GM20000 (cell line): Measurements from ENCODE around the gene RADIL.
"Not testable (repeated sequence)": the region's sequence is repeated elsewhere in the genome, so short reads cannot be mapped to it uniquely, and the experiment has no call there.

Experiments used
- DNase-seq: peaks from one replicate; pipeline ENCODE4 v3.0.0; 2012; ENCODE audit warnings: low spot score
- TF ChIP-seq, protein P1 (sequence below): IDR thresholded peaks from 2 replicates; pipeline ENCODE4 v1.5.1; 2012; ENCODE audit warnings: mild to moderate bottlenecking, control low read depth; ENCODE audit errors: extremely low read depth, missing control alignments

Gene RADIL

GRCh38 chr7:4797858-4798705, 85.4 kb downstream of the RADIL start:
- TF ChIP-seq, protein P1, sequence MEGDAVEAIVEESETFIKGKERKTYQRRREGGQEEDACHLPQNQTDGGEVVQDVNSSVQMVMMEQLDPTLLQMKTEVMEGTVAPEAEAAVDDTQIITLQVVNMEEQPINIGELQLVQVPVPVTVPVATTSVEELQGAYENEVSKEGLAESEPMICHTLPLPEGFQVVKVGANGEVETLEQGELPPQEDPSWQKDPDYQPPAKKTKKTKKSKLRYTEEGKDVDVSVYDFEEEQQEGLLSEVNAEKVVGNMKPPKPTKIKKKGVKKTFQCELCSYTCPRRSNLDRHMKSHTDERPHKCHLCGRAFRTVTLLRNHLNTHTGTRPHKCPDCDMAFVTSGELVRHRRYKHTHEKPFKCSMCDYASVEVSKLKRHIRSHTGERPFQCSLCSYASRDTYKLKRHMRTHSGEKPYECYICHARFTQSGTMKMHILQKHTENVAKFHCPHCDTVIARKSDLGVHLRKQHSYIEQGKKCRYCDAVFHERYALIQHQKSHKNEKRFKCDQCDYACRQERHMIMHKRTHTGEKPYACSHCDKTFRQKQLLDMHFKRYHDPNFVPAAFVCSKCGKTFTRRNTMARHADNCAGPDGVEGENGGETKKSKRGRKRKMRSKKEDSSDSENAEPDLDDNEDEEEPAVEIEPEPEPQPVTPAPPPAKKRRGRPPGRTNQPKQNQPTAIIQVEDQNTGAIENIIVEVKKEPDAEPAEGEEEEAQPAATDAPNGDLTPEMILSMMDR = peak; percentile 94

GRCh38 chr7:4796453-4796852, 87.1 kb downstream of the RADIL start:
- DNase-seq = no peak
- TF ChIP-seq, protein P1 = no peak

More at GRCh38 chr7:4797858-4798705, 85.4 kb downstream of the RADIL start:
- peak; percentile 90 for DNase-seq

GRCh38 chr7:4794591-4795350, 88.7 kb downstream of the RADIL start:
- TF ChIP-seq, protein P1 = no peak
- no peak for DNase-seq

- not testable (repeated sequence) for DNase-seq
Observed at GRCh38 chr7:4794171-4794570, 89.3 kb downstream of the RADIL start.

GRCh38 chr7:4793385-4793993, 90.0 kb downstream of the RADIL start:
- not testable (repeated sequence) for DNase-seq

- no peak for DNase-seq
Observed at GRCh38 chr7:4792537-4793126, 90.9 kb downstream of the RADIL start.

GRCh38 chr7:4791738-4792536, 91.6 kb downstream of the RADIL start:
- peak; percentile 93 for DNase-seq
- TF ChIP-seq, protein P1 = peak; percentile 85

More at GRCh38 chr7:4792537-4793126, 90.9 kb downstream of the RADIL start:
- TF ChIP-seq, protein P1 = no peak
